IPS DF 19.7 (cell line): ENCODE results near the gene SNX17.
"Not testable (repeated sequence)": the region's sequence is repeated elsewhere in the genome, so short reads cannot be mapped to it uniquely, and the experiment has no call there.

ENCODE experiments used
- DNase-seq: peaks from one replicate; pipeline ENCODE4 v3.0.0-alpha.2; 2013; ENCODE audit warnings: low read depth, low spot score

Gene SNX17

GRCh38 chr2:27400348-27401135, 30.1 kb downstream of the SNX17 start:
- no peak for DNase-seq

- DNase-seq: peak; percentile 54
These were observed 37.5 kb downstream of the SNX17 start for GRCh38 chr2:27407798-27408491.

- DNase-seq: no peak
These were observed 38.3 kb downstream of the SNX17 start for GRCh38 chr2:27408601-27409320.

- DNase-seq: peak; percentile 69
These were observed 39.1 kb downstream of the SNX17 start, which contains the start of gene PPM1G for GRCh38 chr2:27409321-27410073. PPM1G (minus strand) TSS chr2:27409591; CDS start chr2:27409422, 169 bp downstream.

GRCh38 chr2:27412419-27413152, 42.2 kb downstream of the SNX17 start:
- no peak for DNase-seq

- no peak for DNase-seq
These were observed 45.7 kb downstream of the SNX17 start for GRCh38 chr2:27416151-27416550.

- no peak for DNase-seq
These were observed 50.6 kb downstream of the SNX17 start for GRCh38 chr2:27420996-27421395.

- DNase-seq: no peak
These were observed 51.3 kb downstream of the SNX17 start for GRCh38 chr2:27421660-27422250.

GRCh38 chr2:27422958-27423357, 52.5 kb downstream of the SNX17 start:
- no peak for DNase-seq

- not testable (repeated sequence) for DNase-seq
These were observed 54.6 kb downstream of the SNX17 start for GRCh38 chr2:27425039-27425438.
